HG02571 (cell line): ENCODE results near the gene NPEPL1.

ENCODE experiments used
- ATAC-seq: cut with Tn5 transposase; IDR thresholded peaks from one replicate; pipeline ENCODE4 v1.9.1; 2021; ENCODE audit warnings: mild to moderate bottlenecking, moderate library complexity; ENCODE audit not compliant: unreplicated experiment

NPEPL1 gene

DNA sequence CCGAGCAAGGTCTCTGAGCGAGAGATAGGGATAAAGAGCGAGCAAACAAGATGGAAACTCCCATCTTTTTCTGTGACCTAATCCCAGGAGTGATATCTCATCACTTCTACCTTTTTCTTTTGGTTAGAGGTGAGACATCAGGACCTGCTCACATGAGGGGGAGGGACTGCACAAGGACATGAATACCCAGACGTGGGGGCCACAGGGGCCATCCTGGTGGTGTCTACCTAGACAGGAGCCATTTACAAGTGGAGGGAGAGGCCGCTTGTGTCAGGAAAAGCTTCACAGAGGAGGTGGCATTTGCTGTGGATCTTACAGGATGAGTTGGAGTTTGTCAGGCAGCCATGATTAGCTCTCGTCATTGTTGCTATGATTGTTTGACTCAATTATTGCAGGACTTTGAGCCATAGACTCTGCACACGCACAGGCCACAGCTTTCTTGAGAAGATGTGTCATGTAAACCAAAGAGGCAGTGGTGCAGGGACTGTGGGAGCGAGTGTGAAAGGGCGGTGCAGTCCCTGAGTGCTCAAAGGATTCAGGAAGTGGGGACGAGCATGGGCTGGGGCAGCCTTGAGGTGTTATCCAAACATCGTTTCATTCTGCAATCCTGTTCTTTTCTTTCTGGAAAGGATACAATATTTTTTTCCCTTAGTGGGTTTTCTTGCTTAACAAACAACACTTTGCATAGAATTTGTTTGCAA lies 7.7 kb downstream of the NPEPL1 start:
- no peak for ATAC-seq

DNA sequence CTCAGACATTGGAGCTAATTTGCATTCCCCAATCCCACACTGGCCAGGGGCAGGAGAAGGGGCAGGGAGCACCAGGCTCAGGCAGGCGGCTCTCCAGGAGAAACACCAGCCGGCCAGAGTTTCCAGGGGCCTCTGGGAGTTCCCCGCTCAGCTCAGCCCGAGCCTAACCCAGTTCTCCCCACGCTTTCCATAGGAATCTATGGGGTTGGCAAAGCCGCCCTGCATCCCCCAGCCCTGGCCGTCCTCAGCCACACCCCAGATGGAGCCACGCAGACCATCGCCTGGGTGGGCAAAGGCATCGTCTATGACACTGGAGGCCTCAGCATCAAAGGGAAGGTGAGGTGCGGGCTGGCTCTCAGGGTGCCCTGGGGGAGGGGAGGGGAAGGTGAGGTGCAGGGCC lies 8.2 kb downstream of the NPEPL1 start:
- no peak for ATAC-seq

DNA sequence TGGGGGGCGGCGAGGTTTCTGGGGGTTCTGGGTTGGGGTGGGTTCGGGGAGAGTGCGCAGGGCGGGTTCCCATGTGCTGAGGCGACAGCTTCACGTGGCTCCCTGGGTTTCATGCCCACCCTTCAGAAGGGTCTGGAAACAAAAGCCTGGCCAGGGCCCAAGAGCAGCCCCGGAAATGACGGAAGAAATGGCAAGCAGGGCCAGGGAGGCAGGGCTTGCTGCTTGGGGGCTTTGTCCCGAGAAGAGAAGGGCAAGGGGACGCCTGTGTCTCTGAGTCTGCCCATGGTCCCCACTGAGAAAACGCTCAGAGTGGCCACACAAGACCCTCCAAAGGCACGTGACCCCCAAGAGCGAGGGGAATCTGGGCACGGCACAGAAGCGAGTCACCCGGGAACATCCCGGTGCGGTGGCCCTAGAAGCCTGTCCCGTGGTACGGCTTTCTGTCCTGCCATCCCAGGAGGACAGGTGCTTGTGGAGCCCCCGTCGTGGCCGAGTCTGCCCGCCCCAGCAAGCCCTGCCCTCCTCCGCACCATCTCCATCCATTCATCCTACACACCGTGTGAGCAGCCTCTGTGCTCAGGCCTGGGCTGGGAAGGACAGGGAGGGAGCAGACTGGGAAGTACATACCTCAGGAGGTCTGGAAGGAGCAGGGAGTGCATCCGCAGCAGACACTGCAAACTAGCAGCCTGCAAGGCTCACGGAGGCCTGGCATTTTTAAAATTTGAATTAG lies 9.0 kb downstream of the NPEPL1 start:
- no peak for ATAC-seq

DNA sequence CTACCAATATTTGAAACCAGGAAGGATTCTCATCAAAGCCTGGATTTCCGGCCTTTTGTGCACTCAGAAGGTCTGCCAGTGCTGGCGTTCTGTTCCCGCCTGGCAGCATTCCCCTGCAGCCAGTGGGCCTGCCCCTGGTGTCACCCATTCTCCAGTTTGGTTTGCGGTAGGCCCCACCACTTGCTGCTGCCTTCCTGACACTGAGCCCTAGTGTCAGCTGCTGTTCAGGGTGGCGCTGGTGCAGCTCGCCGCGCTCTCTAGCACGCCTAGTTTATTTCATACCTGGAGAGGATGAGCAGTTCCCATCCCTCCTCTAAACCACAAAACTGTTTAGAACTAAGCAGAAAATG lies 9.5 kb downstream of the NPEPL1 start:
- ATAC-seq = no peak

DNA sequence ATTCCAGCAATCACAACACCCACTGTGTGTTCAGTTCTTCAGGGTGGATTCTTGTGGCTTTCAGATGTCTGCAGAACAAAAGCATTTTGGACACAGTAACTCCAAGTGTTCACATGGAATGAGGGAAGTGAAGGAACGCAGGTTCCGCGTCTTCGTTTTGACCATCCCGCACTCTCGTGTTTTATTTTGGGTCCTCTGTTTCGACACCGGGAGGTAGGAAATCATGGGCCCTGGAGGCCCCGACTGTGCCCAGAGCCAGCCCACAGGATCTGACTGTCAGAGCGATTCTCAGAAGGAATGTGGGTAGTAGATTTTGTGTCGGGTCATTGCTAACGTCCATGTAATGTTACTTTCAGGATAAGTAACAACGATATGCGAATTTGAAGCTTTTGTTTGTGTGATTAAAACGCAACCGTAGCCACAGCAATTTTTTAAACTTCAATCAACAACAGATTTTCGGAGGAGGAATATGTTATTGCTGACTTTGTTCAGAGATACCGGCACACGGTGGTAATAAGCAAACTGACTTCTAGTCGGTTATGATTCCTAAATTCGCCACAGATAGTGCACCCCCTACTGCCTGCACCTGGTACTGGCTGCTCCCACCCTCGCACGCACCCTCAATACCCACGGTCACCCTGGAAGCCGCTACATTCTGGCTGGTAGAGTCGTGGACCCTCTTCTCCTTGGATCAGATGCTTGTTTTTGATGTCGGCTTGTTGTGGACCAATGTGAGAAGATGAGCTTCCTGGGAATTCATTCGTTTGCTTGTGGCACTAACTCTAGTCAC lies 10.5 kb downstream of the NPEPL1 start:
- no peak for ATAC-seq

DNA sequence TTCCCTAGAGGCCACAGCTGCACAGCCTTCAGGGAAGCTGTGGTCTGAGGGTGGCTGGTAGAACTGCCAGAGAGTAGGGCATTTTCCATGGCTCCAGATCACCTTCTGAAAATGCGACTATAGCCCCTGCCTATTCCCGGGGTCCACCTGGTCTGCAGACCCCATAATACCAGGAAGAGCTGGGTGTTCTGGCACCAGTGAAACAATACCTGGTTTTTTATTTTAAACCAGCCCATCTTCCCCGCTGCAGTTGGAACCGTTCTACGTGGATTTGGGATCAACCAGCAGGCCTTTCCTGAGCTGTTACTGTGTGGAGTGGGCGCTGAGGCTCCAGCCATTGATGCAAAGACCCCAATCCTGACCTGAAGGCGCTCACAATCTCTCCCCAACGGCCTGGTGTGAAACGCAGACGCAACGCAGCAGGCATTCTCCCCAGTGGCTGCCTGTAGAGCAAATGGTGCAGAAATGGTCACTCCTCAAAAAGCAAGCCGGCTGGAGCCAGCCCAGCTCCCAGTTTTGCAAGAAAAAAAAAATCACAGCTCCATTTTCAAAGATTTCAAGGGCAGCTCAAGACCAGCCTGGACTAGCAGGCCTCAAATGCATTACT lies 11.3 kb downstream of the NPEPL1 start:
- no peak for ATAC-seq

DNA sequence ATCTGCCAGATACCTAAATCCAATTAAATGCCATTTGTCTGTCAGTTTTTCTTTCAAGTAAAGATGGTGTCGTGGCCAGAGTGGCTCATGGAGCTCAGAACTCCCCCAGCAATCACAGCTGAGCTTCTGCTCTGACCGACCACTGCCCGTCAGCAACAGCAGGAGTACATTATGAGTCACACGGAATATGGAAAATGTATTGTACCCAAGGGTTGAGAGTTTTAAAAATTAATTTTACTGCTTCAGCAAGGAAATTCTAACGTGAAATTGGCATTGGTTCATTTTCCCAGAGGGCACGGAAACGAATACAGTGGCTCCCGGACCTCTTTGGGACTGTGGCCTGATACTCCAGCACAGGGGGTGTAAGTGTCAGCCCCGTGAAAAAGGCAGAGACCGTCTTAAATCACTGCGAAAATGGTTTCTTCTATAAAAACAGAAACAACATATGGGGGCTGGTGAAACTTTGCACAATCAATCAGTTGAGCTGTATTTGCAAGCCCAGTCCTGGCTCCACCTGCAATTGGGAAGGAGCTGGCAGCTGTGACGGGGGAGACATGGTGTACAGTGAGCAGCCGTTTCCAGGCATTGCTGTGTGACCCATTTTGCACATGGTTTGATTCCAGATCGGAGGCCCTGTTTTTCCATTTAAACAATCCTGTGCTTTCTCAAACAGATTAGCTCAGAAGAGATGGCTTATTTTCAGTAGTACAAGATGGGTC lies 12.8 kb downstream of the NPEPL1 start:
- no peak for ATAC-seq

DNA sequence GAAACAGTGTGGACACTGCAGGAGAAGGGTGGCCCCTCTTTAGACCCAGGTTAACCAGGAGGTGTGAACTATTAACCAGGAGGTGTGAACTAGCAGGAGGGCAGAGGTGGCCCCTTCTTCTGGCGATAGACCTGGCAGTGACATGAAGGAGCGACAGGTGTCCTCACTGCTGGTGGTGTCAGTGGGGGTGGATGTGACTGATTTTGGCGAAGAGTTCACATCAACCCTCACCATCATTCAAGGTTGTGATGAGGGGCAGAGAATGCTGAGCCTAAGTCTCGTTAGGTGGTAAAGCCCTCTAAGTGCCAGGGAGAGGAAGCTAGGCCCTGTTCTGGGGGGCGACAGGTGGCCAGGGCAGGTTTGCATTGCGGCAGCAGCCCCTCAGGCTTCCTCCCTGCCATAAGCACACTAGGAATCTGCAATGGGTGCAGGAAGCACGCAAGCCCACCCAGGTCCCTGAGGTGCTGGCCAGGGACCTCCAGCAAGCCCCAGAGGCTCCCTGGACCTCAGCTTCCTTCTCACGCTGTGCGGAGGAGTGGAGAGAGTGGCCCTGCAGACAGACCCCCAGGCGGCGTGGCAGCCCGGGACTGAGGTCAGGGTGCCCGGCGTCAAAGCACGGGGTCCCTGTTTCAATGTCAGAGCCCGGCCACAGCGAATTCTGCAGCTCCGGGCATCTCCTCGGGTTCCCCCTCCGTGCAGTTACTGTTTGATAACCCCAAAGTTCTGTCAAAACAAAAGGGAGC lies 13.7 kb downstream of the NPEPL1 start:
- ATAC-seq = no peak

DNA sequence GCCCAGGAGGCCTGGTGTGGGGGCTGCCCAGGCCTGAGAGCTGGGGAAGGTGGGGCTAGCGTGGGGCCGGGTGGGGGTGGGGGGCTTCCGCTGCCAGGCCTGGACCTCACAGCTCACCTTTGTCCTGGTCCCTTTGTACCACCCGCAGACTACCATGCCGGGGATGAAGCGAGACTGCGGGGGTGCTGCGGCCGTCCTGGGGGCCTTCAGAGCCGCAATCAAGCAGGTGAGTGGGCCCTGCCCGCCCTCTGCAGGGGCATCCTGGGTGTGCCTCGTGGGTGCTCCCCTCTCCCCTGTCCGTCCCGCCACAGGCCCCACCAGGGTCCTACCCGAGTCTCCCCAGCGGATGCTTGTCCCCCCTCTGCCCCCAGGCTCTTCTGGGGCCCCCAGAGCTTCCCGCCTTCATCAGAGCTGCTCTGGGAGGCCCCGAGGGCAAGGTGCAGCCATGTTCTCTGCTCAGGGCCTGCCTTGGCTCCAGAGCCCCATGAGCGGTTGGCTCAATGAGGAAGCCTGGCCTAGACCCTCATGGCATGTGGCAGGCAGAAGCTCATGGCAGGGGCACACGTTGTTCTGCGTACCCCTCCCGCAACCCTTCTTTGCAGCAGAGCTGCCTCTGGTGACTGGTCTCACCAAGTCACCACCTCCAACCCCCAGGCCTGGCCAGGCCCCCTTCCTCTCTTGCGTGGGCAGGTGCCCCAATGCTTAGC lies 14.5 kb downstream of the NPEPL1 start:
- ATAC-seq = no peak

DNA sequence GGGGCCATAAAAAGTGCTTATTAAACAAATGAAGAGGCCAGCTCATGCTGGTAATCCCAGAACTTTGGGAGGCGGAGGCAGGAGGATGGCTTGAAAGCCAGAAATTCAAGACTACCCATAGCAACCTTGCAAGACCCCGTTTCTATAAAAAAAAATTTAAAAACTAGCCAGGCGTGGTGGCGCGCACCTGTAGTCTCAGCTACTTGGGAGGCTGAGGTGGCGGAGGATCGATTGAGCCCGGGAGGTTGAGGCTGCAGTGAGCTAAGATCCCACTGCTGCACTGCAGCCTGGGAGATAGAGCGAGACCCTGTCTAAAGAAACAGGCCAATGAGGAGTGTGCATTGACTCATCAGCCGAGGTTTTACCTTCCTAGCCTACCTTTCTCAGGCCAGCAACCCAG lies 15.2 kb downstream of the NPEPL1 start:
- no peak for ATAC-seq

DNA sequence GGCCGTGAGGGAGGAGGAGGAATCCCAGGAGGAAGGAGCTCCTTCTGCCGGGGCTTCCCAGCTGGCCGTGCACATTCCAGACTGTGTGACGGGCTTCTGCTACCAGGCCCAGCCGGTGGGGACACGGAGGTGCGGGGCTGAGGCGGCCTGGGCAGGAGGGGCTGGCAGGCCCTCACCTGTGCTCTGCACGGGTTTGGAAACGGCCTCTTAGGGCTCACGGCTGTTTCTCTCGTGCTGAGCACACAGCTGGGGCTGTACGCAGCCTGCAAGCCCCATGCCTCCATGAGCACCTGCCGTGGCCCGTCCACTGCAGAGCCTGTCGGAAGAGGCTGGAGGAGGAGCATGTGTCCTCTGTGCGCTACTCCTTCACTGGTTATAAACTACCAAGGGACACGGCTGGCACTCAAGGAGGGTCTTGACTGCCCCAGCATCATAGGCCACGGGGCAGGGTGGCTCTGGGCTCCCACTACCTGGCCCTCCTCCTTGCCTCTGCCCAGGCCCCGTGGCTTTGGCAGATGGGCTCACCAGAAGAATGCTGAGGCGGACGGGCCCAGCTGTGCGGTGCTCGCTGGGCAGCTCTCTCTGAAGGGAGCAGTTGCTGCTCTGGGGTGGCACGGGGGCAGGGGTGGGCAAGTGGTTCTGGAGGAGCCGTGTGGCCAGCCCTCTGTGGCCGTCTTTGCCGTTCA lies 15.8 kb downstream of the NPEPL1 start:
- ATAC-seq = no peak

DNA sequence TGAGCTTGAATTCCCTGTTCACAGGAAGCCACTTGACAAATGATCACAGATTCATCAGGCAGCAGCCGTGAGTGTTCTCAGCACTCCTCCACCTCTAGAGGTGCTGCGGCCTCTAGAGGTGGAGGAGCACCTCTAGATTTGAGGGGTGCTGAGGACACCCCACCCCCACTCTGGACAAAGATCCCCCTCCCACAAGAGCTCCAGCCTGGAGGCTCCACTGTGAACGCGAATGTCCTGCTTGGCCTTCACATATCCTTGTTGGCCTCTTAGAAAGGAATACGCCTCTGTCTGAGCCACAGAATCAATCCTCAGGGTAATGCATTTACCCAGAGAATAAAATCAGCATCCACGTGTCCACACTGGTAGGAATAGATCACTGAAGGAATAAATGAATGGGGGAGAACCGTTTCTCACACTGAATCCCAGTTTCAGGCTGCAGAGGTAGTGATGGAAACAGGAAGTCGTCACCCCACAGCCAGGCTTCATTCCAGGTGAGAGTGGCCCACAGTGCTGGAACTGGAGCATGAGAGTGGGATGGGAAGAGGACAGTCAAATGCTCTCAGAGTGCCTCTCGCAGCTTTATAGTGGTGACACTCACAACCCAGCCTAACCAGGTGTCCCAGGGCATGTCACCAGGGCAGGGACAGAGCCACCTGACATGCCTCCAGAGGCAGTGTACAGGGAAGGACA lies 16.6 kb downstream of the NPEPL1 start:
- ATAC-seq = no peak

DNA sequence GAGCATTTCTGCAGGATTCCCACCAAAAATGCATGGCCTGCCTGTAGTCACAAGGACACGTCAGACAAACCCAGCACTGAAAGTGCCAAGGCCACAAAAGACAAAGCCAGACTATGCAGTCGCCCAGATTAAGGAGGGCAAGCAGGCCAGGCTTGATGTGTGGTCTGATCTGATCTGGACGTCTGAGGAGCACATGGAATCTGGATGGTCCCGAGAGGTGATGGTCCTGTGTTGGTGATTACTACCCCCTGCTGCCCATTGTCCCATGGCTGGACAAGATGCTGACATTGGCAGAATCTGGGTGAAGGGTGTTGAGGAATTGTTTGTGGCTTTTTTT lies 17.1 kb downstream of the NPEPL1 start:
- ATAC-seq = no peak

DNA sequence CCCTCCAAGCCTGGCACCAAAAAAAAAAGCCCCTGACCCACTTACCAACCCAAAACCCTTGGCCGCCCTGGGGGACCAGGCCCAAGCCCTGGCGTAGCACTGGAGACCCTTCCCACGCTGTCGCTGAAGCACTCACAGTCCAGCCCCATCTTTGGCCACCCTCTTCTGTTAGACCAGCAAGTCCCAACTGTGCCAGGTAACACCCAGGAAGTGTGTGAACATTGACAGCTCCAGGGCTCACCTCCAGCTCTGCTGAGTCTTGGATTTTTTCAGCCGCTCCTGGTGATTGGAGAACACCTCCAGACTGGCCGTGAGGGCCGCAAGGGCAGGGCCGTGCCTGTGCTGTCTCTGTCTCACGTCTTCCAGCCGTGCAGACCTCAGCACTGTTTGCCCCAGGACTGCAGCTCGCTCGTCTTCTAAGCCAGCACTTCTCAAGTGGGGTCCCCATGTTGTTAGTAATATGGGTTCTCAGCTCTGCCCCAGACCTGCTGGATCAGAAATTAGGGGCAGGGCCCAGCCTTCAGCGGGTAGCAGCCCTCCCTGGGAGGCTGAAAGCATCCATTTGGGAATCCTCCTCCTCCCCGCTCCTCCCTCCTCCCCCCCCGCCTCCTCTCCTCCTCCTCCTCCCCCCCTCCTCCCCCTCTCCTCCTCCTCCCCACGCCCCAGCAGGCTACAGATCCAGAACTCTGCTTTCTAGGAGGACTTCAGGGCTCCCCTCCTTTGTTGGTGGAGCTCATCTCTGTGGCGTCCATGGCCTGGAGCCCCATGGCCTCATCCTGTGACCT lies 18.1 kb downstream of the NPEPL1 start:
- ATAC-seq = no peak

DNA sequence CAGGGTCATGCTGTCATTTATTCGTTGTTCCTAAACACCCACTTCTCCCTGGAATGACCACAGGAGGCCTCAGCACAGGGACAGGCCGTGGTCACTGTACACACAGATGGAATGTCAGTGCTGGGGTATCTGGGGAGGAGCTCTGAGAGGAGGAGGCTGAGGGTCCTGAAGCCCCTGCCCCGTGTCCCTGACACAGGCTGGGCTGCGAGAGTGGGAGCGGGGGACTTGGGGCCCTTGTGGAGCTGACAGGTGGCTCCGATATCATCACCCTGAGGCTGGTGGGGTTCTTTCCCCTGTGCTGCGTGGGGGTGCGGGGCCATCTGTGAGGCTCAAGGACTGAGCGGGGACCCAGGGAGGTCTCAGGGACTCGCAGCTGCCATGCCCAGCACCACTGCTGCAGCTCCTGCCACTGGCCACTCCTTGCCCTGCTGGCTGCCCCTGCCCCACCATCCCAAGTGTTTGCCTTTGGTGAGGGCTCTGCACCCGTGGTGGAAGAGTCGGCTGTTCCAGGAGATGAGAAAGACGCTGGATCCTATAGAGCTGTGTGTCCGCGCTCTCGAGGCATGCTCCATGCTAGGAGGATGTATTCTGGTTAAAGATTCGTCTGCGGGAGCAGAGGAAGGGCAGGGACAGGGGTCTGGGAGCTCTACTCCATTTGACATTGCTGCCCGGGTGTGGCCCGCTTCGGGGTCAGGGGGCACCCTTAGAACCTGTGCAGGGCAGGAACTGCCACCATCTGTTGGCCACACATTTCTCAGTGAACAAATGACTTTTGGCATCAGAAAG lies 18.9 kb downstream of the NPEPL1 start:
- ATAC-seq = no peak

DNA sequence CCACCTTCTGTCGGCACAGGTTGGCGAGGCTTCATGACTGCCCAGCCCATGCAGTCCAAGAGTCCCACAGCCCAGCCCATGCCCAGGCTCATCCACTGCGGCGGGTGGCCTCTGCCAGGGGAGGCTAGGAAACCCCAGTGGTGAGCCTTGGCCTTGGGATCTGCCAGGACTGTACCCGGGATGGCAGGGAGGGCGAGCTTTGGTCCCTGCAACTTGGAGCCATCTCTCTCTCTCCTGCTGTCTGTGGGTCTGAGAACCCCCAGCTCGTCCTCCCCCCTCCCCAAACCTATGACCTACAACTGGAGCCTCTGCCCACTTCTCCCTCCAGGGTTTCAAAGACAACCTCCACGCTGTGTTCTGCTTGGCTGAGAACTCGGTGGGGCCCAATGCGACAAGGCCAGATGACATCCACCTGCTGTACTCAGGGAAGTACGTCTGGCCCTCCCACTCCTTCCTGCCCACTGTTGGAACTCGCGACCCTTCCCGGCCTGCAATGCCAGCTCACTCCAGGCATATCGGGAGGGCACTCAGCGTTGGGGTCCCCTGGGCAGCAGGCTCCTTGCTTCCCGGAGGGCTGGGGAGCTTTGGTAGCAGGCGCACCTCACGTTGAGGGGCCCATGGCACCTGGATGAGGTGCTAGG lies 19.7 kb downstream of the NPEPL1 start:
- no peak for ATAC-seq
